Liver (tissue), 9 donors: ENCODE results near the gene RER1. TPM values are rescaled to one million over a fixed set of nuclear protein-coding genes. Genes with fewer than 3 reads are reported as not detected.

Experiments
- DNase-seq: peaks from one replicate; pipeline ENCODE4 v3.0.0-alpha.2; 2017; ENCODE audit warnings: low spot score
- H3K27ac ChIP-seq, 2 donors: one replicate each; pipeline ENCODE4 v1.7.0; 2013; ENCODE audit warnings: inconsistent platforms in 2 of 2, low read length in 2 of 2, control low read depth in 1 of 2, low read depth in 1 of 2, mild to moderate bottlenecking in 1 of 2
- H3K27me3 ChIP-seq, 4 donors: one replicate each; pipeline versions ENCODE4 v1.6.1 to v1.7.0; 2013; ENCODE audit warnings: low read length in 3 of 4, inconsistent platforms in 1 of 4, mild to moderate bottlenecking in 1 of 4, moderate library complexity in 1 of 4; ENCODE audit not compliant: control insufficient read depth in 4 of 4, insufficient read depth in 4 of 4
- H3K36me3 ChIP-seq, 4 donors: one replicate each; pipeline versions ENCODE4 v1.6.1 to v1.7.0; 2013; ENCODE audit warnings: low read length in 3 of 4, mild to moderate bottlenecking in 3 of 4, low read depth in 1 of 4, moderate library complexity in 1 of 4; ENCODE audit not compliant: control insufficient read depth in 4 of 4, insufficient read depth in 3 of 4
- H3K4me1 ChIP-seq, 4 donors: one replicate each; pipeline versions ENCODE4 v1.6.1 to v1.7.0; 2013; ENCODE audit warnings: low read length in 3 of 4, mild to moderate bottlenecking in 3 of 4, moderate library complexity in 1 of 4; ENCODE audit not compliant: control insufficient read depth in 4 of 4, insufficient read depth in 4 of 4
- H3K4me3 ChIP-seq, 3 donors: one replicate each; pipeline versions ENCODE4 v1.6.1 to v1.7.0; 2013; ENCODE audit warnings: low read length in 3 of 3, control low read depth in 1 of 3, low read depth in 1 of 3, mild to moderate bottlenecking in 1 of 3
- H3K9ac ChIP-seq, 2 donors: one replicate each; pipeline ENCODE4 v1.7.0; 2013; ENCODE audit warnings: low read length in 2 of 2, mild to moderate bottlenecking in 2 of 2, moderate library complexity in 2 of 2, control low read depth in 1 of 2, low read depth in 1 of 2
- H3K9me3 ChIP-seq, 4 donors: one replicate each; pipeline versions ENCODE4 v1.6.1 to v1.7.0; 2013; ENCODE audit warnings: low read length in 3 of 4; ENCODE audit not compliant: control insufficient read depth in 4 of 4
- ATF3 ChIP-seq: IDR thresholded peaks from 2 replicates; pipeline ENCODE4 v1.6.1; 2016; ENCODE audit warnings: antibody characterized with exemption
- EGR1 ChIP-seq, 2 donors: IDR thresholded peaks; 2 replicates each; pipeline ENCODE4 v1.6.1; 2016 to 2018; ENCODE audit warnings: antibody characterized with exemption in 2 of 2, low read depth in 2 of 2
- HNF4G ChIP-seq: IDR thresholded peaks from 2 replicates; pipeline ENCODE4 v1.6.1; 2016; ENCODE audit warnings: antibody characterized with exemption
- RAD21 ChIP-seq, 2 donors: IDR thresholded peaks; 2 replicates each; pipeline ENCODE4 v1.6.1; 2016; ENCODE audit warnings: antibody characterized with exemption in 2 of 2, mild to moderate bottlenecking in 2 of 2
- REST ChIP-seq: IDR thresholded peaks from 2 replicates; pipeline ENCODE4 v1.6.1; 2016; ENCODE audit warnings: antibody characterized with exemption, mild to moderate bottlenecking
- RXRA ChIP-seq, 2 donors: IDR thresholded peaks; 2 replicates each; pipeline ENCODE4 v1.6.1; 2017 to 2018; ENCODE audit warnings: antibody characterized with exemption in 2 of 2, mild to moderate bottlenecking in 1 of 2
- TAF1 ChIP-seq: conservative IDR thresholded peaks from 2 replicates; pipeline ENCODE4 v1.6.1; 2016; ENCODE audit warnings: antibody characterized with exemption, mild to moderate bottlenecking
- YY1 ChIP-seq: IDR thresholded peaks from 2 replicates; pipeline ENCODE4 v1.6.1; 2016; ENCODE audit warnings: antibody characterized with exemption, mild to moderate bottlenecking
- WGBS: extraction: QIAGEN DNeasy Blood & Tissue Kit; methylation state at CpG from one replicate; pipeline ENCODE4 v1.1.7; 2013; 5-methylcytosine and 5-hydroxymethylcytosine counted together
- polyA plus RNA-seq, 2 donors: library from polyadenylated mRNA; stranded (reverse) in 1 of 2; unstranded in 1 of 2; fragments of 200-250 nt in 1 of 2; fragments of >200 nt in 1 of 2; fragmentation: Nextera tagmentation in 1 of 2; extraction: Ambion mirVana in 1 of 2; gene quantifications; one replicate each; pipeline versions ENCODE4 v1.2.1 to v1.2.3, GENCODE V29; 2013 to 2015
- total RNA-seq, 2 donors: library from RNA; depleted of rRNA; stranded (reverse); fragments of >200 nt; gene quantifications; one replicate each; pipeline ENCODE4 v1.2.3, GENCODE V29; 2014
- TF ChIP-seq, protein P1 (sequence below): IDR thresholded peaks from 2 replicates; pipeline ENCODE4 v1.6.1; 2016; ENCODE audit warnings: antibody characterized with exemption
- donor health status: healthy.
- donor health status: healthy.
- donor health status: healthy.
- donor health status: healthy.
- donor health status: healthy.

The RER1 gene
- total and polyA plus RNA-seq, 4 donors, result 43.5 to 142 (median 89.7) TPM

DNA sequence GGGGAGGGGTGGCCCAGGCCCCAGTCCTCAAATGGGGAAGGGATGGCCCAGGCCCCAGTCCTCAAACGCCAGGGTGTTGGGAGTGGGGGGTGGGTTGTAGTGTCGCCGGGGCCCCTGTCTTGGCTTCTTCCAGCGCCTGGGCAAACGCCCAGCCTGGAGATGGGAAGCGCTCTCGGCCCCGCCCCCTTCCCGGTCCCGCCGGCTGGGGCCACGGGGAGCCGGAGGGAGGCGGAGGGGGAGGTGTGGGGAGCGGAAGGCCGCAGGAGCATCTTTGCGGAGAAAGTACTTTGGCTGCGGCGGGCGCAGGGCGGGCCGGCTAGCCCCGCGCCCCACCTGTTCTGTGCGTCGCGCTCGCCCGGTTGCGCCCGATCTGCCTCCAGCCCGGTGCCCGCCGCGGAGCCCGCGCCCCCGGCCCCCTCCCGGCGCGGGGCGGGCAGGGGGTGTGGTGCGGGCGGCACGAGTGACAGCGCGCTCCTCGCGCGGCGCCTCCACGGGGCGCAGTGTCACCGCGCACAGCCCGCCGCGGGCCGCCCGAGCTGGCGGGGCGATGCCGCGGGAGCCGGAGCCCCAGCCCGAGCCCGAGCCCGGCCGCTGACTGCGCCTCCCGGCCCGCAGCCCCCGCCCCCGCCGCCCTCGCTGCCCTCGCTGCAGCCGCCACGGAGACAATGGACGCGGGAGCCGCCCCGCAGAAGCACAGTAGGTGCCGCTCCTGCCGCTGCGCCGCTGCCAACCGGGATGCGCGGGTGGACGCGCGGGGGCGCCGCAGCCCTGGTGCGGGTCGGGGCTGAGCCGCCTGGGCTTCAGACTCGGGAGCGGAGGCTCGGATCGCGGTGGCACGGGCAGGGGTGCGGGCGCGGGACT is 51.9 kb downstream of the RER1 start:
- Histone ChIP-seq H3K9ac (no peak overlapping the region), H3K4me1 (peaks cover 0 to 2% (median 0%) of the 10 kb centered on the region in 4 donors), H3K27ac (no peak overlapping the region), H3K4me3 (no peak overlapping the region), H3K9me3 (no peaks in the 10 kb centered on the region), H3K27me3 (peaks cover 0 to 12% (median 5%) of the 10 kb centered on the region in 4 donors), H3K36me3 (no peaks in the 10 kb centered on the region)
- DNase-seq, result no peak
- TF ChIP-seq HNF4G (no peak), RXRA (IDR thresholded peaks at IDR 0.05) (no peak)
- WGBS, result 2% methylated on average over 107 of the region's 107 CpGs

- Histone ChIP-seq H3K9ac (no peak overlapping the region), H3K9me3 (no peaks in the 10 kb centered on the region), H3K4me1 (peaks cover 0 to 2% (median 0%) of the 10 kb centered on the region in 4 donors), H3K36me3 (no peaks in the 10 kb centered on the region), H3K27ac (no peak overlapping the region), H3K27me3 (peaks cover 0 to 12% (median 5%) of the 10 kb centered on the region in 4 donors), H3K4me3 (no peak overlapping the region)
- DNase-seq, result no peak
- TF ChIP-seq EGR1 (IDR thresholded peaks at IDR 0.05; ENCODE audit: low read depth in 2 of 2) (no peak), ATF3 (no peak), RXRA (IDR thresholded peaks at IDR 0.05) (no peak), RAD21 (IDR thresholded peaks at IDR 0.05) (no peak)
- TF ChIP-seq, protein P1, sequence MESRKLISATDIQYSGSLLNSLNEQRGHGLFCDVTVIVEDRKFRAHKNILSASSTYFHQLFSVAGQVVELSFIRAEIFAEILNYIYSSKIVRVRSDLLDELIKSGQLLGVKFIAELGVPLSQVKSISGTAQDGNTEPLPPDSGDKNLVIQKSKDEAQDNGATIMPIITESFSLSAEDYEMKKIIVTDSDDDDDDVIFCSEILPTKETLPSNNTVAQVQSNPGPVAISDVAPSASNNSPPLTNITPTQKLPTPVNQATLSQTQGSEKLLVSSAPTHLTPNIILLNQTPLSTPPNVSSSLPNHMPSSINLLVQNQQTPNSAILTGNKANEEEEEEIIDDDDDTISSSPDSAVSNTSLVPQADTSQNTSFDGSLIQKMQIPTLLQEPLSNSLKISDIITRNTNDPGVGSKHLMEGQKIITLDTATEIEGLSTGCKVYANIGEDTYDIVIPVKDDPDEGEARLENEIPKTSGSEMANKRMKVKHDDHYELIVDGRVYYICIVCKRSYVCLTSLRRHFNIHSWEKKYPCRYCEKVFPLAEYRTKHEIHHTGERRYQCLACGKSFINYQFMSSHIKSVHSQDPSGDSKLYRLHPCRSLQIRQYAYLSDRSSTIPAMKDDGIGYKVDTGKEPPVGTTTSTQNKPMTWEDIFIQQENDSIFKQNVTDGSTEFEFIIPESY, result no peak
- 39% methylated on average over 27 of the region's 27 CpGs for WGBS
Measured at GRCh38 chr1:2444138-2444591, 52.5 kb downstream of the RER1 start.

DNA sequence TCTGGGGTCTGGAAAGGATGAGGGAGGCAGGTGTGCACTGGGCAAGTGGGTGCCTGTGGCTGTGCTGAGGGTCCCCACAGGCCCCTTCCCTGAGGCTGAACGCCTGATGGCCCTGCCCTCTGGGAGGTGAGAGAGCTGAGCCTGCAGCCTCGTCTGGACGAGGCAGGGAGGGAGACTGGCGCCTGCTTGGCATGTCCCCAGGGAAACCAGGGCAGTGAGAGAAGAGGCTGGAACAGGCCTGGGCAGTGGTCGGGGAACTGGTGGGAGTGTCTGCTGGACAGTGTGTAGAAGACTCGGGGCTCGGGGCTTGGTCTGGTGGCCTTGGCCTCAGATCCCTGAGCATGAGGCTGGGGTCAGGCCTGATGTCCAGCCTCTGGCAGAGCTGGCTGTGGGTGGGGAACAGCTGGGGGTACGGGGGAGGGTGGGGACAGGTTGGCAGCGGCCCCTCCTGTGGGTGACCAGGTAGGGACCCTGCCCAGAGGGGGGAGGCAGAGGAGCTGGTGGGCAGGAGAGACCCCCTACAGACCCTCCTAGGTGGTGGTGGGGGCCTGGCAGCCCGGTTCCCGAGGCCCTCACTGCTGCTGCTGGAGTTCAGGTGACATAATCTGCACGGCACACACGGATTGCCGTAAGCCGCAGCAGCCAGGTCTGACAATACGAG is 53.7 kb downstream of the RER1 start:
- H3K27ac ChIP-seq, result no peak overlapping the region
- peaks cover 0 to 12% (median 5%) of the 10 kb centered on the region in 4 donors for H3K27me3 ChIP-seq
- no peak overlapping the region for H3K4me3 ChIP-seq
- H3K9ac ChIP-seq, result no peak overlapping the region
- DNase-seq, result no peak
- 65% methylated on average over 16 of the region's 16 CpGs for WGBS
- TF ChIP-seq EGR1 (IDR thresholded peaks at IDR 0.05; ENCODE audit: low read depth in 2 of 2) (no peak), TAF1 (no peak), RAD21 (IDR thresholded peaks at IDR 0.05) (no peak), YY1 (no peak), REST (no peak), HNF4G (no peak), ATF3 (no peak)
- H3K36me3 ChIP-seq, result no peaks in the 10 kb centered on the region
- H3K9me3 ChIP-seq, result no peaks in the 10 kb centered on the region
- H3K4me1 ChIP-seq, result peaks cover 0 to 2% (median 0%) of the 10 kb centered on the region in 4 donors
